H9 (cell line): ENCODE data around the gene ZBTB22. TPM values are rescaled to one million over a fixed set of nuclear protein-coding genes. Genes with fewer than 3 reads are reported as not detected.

Experiments used
- DNase-seq: peaks from one replicate; pipeline ENCODE4 v3.0.0-alpha.2; 2017
- H2AFZ ChIP-seq: one replicate; pipeline ENCODE4 v1.6.1; 2013; ENCODE audit warnings: mild to moderate bottlenecking, low read length, control low read depth, moderate library complexity
- H2AK5ac ChIP-seq: 2 replicates; pipeline ENCODE4 v1.6.1; 2013; ENCODE audit warnings: low read length, control low read depth, mixed read lengths; ENCODE audit not compliant: insufficient read length
- H2BK120ac ChIP-seq: one replicate; pipeline ENCODE4 v1.6.1; 2013; ENCODE audit warnings: low read depth, mild to moderate bottlenecking, low read length, control low read depth, inconsistent platforms; ENCODE audit not compliant: poor library complexity, severe bottlenecking
- H2BK12ac ChIP-seq: 2 replicates; pipeline ENCODE4 v1.6.1; 2013; ENCODE audit warnings: low read length, control low read depth, mixed read lengths, low read depth; ENCODE audit not compliant: insufficient read length
- H2BK15ac ChIP-seq: 2 replicates; pipeline ENCODE4 v1.6.1; 2013; ENCODE audit warnings: low read depth, low read length, control low read depth
- H2BK20ac ChIP-seq: one replicate; pipeline ENCODE4 v1.6.1; 2013; ENCODE audit warnings: low read depth, mild to moderate bottlenecking, low read length, control low read depth, inconsistent platforms; ENCODE audit not compliant: poor library complexity, severe bottlenecking
- H2BK5ac ChIP-seq: 2 replicates; pipeline ENCODE4 v1.6.1; 2013; ENCODE audit warnings: low read length, control low read depth, mixed read lengths; ENCODE audit not compliant: insufficient read length
- H3K14ac ChIP-seq: 2 replicates; pipeline ENCODE4 v1.6.1; 2013; ENCODE audit warnings: low read length, control low read depth; ENCODE audit not compliant: insufficient read depth
- H3K18ac ChIP-seq: 2 replicates; pipeline ENCODE4 v1.6.1; 2013; ENCODE audit warnings: low read depth, mild to moderate bottlenecking, mixed read lengths, low read length, control low read depth; ENCODE audit not compliant: insufficient read length
- H3K23ac ChIP-seq: 2 replicates; pipeline ENCODE4 v1.6.1; 2013; ENCODE audit warnings: low read length, control low read depth, mixed read lengths, low read depth; ENCODE audit not compliant: insufficient read length
- H3K23me2 ChIP-seq: 2 replicates; pipeline ENCODE4 v1.6.1; 2013; ENCODE audit warnings: low read depth, mild to moderate bottlenecking, mixed read lengths, low read length, control low read depth; ENCODE audit not compliant: insufficient read length, poor library complexity, severe bottlenecking
- H3K27ac ChIP-seq: 2 replicates; pipeline ENCODE4 v1.5.1; 2013; ENCODE audit warnings: low read length, control low read depth, mixed read lengths, low read depth; ENCODE audit not compliant: insufficient read length
- H3K27me3 ChIP-seq: 2 replicates; pipeline ENCODE4 v1.6.1; 2013; ENCODE audit warnings: low read length, control low read depth, inconsistent platforms; ENCODE audit not compliant: insufficient read depth
- H3K4ac ChIP-seq: 2 replicates; pipeline ENCODE4 v1.6.1; 2013; ENCODE audit warnings: low read depth, mild to moderate bottlenecking, control low read depth, inconsistent platforms, low read length, moderate library complexity
- H3K4me1 ChIP-seq: 2 replicates; pipeline ENCODE4 v1.6.1; 2013; ENCODE audit warnings: low read length, control low read depth, inconsistent platforms; ENCODE audit not compliant: insufficient read depth
- H3K4me2 ChIP-seq: 2 replicates; pipeline ENCODE4 v1.6.1; 2013; ENCODE audit warnings: low read length, control low read depth, mixed read lengths; ENCODE audit not compliant: insufficient read length, insufficient read depth
- H3K56ac ChIP-seq: 2 replicates; pipeline ENCODE4 v1.6.1; 2013; ENCODE audit warnings: low read depth, mild to moderate bottlenecking, mixed read lengths, low read length, control low read depth; ENCODE audit not compliant: insufficient read length
- H3K79me1 ChIP-seq: 2 replicates; pipeline ENCODE4 v1.6.1; 2013; ENCODE audit warnings: low read depth, mild to moderate bottlenecking, moderate library complexity, low read length, control low read depth, inconsistent platforms; ENCODE audit not compliant: insufficient read depth, poor library complexity, severe bottlenecking
- H3K79me2 ChIP-seq: 2 replicates; pipeline ENCODE4 v1.6.1; 2013; ENCODE audit warnings: low read length, control low read depth, inconsistent platforms; ENCODE audit not compliant: insufficient read depth
- H3K9ac ChIP-seq: 2 replicates; pipeline ENCODE4 v1.6.1; 2013; ENCODE audit warnings: low read length, control low read depth, mixed read lengths; ENCODE audit not compliant: insufficient read length; ENCODE audit errors: extremely low read depth
- H3K9me3 ChIP-seq: one replicate; pipeline ENCODE4 v1.6.1; 2013; ENCODE audit warnings: low read depth, low read length, inconsistent platforms; ENCODE audit not compliant: control insufficient read depth
- H3T11ph ChIP-seq: one replicate; pipeline ENCODE4 v1.6.1; 2013; ENCODE audit warnings: mild to moderate bottlenecking, low read length, control low read depth, inconsistent platforms
- H4K20me1 ChIP-seq: one replicate; pipeline ENCODE4 v1.6.1; 2013; ENCODE audit not compliant: control insufficient read depth, insufficient read length, insufficient read depth
- H4K5ac ChIP-seq: 2 replicates; pipeline ENCODE4 v1.6.1; 2013; ENCODE audit warnings: low read depth, mild to moderate bottlenecking, mixed read lengths, low read length, control low read depth; ENCODE audit not compliant: insufficient read length
- H4K8ac ChIP-seq: replicated peaks from 2 replicates; pipeline ENCODE4 v1.6.1; 2013; ENCODE audit warnings: low read length, control low read depth, mixed read lengths, low read depth; ENCODE audit not compliant: insufficient read length
- H4K91ac ChIP-seq: 2 replicates; pipeline ENCODE4 v1.6.1; 2013; ENCODE audit warnings: low read depth, mild to moderate bottlenecking, moderate library complexity, mixed read lengths, low read length, control low read depth; ENCODE audit not compliant: insufficient read length
- H3K27ac Mint-ChIP-seq, 3 experiments: 2 replicates in 2 of 3; 3 replicates in 1 of 3; pipeline ENCODE4 v1.8.0; 2020 to 2021; ENCODE audit warnings: mixed read lengths in 3 of 3, mild to moderate bottlenecking in 1 of 3, moderate library complexity in 1 of 3
- H3K27me3 Mint-ChIP-seq: 2 replicates; pipeline ENCODE4 v1.8.0; 2021; ENCODE audit warnings: low read depth, mild to moderate bottlenecking, moderate library complexity, mixed read lengths
- H3K36me3 Mint-ChIP-seq, 3 experiments: 2 replicates in 2 of 3; 3 replicates in 1 of 3; pipeline ENCODE4 v1.8.0; 2020 to 2021; ENCODE audit warnings: low read depth in 3 of 3, mixed read lengths in 3 of 3; ENCODE audit not compliant: insufficient read depth in 1 of 3
- H3K4me1 Mint-ChIP-seq, 2 experiments: 2 replicates each; pipeline ENCODE4 v1.8.0; 2020; ENCODE audit warnings: mixed read lengths in 2 of 2
- H3K4me3 Mint-ChIP-seq, 2 experiments: 2 replicates in 1 of 2; 3 replicates in 1 of 2; pipeline ENCODE4 v1.8.0; 2020 to 2021; ENCODE audit warnings: mild to moderate bottlenecking in 2 of 2, mixed read lengths in 2 of 2, moderate library complexity in 1 of 2
- H3K9me3 Mint-ChIP-seq, 2 experiments: 2 replicates in 1 of 2; 3 replicates in 1 of 2; pipeline ENCODE4 v1.8.0; 2020; ENCODE audit warnings: mild to moderate bottlenecking in 2 of 2, mixed read lengths in 2 of 2, moderate library complexity in 1 of 2
- WGBS: extraction: QIAGEN DNeasy Blood & Tissue Kit; methylation state at CpG from one replicate; pipeline ENCODE4 v1.1.7; 2013; ENCODE audit warnings: missing lambda C conversion rate, low lambda C conversion rate, mixed read lengths; ENCODE audit not compliant: insufficient read length; ENCODE audit errors: extremely low coverage; 5-methylcytosine and 5-hydroxymethylcytosine counted together
- total RNA-seq: library from RNA; stranded (reverse); gene quantifications from 2 replicates; pipeline ENCODE4 v1.2.1, GENCODE V29; 2021
- TF ChIP-seq, protein P1 (sequence below): fragments of 200-600 bp; sonication (generic); conservative IDR thresholded peaks from 3 replicates; pipeline ENCODE4 v1.8.0; 2021; ENCODE audit warnings: antibody characterized with exemption, mild to moderate bottlenecking

ZBTB22 gene
- total RNA-seq, 1 experiment from 2014 or later, result 8.1 TPM

DNA sequence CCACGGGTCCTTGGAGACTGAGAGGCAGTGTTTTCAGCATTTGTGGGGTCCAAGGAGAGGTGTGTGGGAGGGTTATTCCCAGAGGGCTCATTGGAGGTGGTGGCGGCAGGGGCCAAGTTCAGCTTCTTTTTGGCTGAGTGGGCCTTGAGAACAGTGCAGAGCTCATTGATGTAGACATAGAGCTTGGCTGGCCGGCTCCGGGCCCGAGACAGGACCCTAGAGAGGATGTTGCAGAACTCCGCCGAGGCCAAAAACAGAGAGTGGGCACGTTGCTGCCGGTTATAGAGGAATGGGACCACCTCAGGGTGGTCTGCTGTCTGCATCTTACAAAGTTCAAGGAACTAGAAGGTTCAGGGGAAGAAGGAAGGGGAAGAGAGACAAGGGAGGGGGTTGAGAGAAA is 3.7 kb upstream of the ZBTB22 start:
- no peak overlapping the region for H2BK12ac ChIP-seq
- Mint-ChIP-seq H3K27me3 (no peaks in the 10 kb centered on the region; the same call in 1 of the 2 replicates), H3K9me3 (peaks cover 0 to 3% of the 10 kb centered on the region in 2 experiments; a peak in 3 of 5 replicates), H3K4me1 (peaks cover 56 to 58% of the 10 kb centered on the region in 2 experiments), H3K36me3 (peaks cover 28 to 42% (median 36%) of the 10 kb centered on the region in 3 experiments), H3K4me3 (peak overlapping the region; percentile 95 to 100), H3K27ac (peak overlapping the region; percentile 40 to 70 (median 66); a peak in 5 of 7 replicates)
- H3K27me3 ChIP-seq, result no peaks in the 10 kb centered on the region
- TF ChIP-seq, protein P1, sequence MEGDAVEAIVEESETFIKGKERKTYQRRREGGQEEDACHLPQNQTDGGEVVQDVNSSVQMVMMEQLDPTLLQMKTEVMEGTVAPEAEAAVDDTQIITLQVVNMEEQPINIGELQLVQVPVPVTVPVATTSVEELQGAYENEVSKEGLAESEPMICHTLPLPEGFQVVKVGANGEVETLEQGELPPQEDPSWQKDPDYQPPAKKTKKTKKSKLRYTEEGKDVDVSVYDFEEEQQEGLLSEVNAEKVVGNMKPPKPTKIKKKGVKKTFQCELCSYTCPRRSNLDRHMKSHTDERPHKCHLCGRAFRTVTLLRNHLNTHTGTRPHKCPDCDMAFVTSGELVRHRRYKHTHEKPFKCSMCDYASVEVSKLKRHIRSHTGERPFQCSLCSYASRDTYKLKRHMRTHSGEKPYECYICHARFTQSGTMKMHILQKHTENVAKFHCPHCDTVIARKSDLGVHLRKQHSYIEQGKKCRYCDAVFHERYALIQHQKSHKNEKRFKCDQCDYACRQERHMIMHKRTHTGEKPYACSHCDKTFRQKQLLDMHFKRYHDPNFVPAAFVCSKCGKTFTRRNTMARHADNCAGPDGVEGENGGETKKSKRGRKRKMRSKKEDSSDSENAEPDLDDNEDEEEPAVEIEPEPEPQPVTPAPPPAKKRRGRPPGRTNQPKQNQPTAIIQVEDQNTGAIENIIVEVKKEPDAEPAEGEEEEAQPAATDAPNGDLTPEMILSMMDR, result no peak
- no peak overlapping the region for H4K5ac ChIP-seq
- H3K4me2 ChIP-seq, result peak overlapping the region; percentile 94
- H3K4ac ChIP-seq, result no peak overlapping the region
- no peak overlapping the region for H3K9ac ChIP-seq
- H2BK5ac ChIP-seq, result no peak overlapping the region
- no peak overlapping the region for H2BK120ac ChIP-seq
- peaks cover 7% of the 10 kb centered on the region for H3K79me1 ChIP-seq
- no peak for DNase-seq
- no peak overlapping the region for H3K18ac ChIP-seq
- no peak overlapping the region for H2AK5ac ChIP-seq
- H3K4me1 ChIP-seq, result peaks cover 9% of the 10 kb centered on the region; the same call in 1 of the 2 replicates
- no peak overlapping the region for H2AFZ ChIP-seq
- no peak overlapping the region for H4K8ac ChIP-seq
- no peak overlapping the region for H3K23ac ChIP-seq
- no peaks in the 10 kb centered on the region for H4K20me1 ChIP-seq
- no peak overlapping the region for H3K56ac ChIP-seq
- no peak overlapping the region for H4K91ac ChIP-seq
- H3K9me3 ChIP-seq, result no peaks in the 10 kb centered on the region
- no peak overlapping the region for H3T11ph ChIP-seq
- H3K79me2 ChIP-seq, result peaks cover 8% of the 10 kb centered on the region; the same call in 1 of the 2 replicates
- H3K23me2 ChIP-seq, result peaks cover 18% of the 10 kb centered on the region
- H2BK15ac ChIP-seq, result no peak overlapping the region
- H2BK20ac ChIP-seq, result no peak overlapping the region
- WGBS, result no CpG with 5 or more reads among the region's 9 CpGs
- H3K27ac ChIP-seq, result no peak overlapping the region
- H3K14ac ChIP-seq, result no peak overlapping the region
